Neutrophil (primary cell): ENCODE measurements around the gene MYO5B.

ENCODE experiments used
- H3K27ac ChIP-seq: fragments of 200-600 bp; sonication (generic); 2 replicates; pipeline ENCODE4 v1.5.1; 2016; ENCODE audit warnings: mild to moderate bottlenecking, moderate library complexity
- H3K27me3 ChIP-seq: fragments of 200-600 bp; sonication (generic); 2 replicates; pipeline ENCODE4 v1.6.0; 2016; ENCODE audit warnings: mild to moderate bottlenecking
- H3K36me3 ChIP-seq: fragments of 200-600 bp; sonication (generic); 2 replicates; pipeline ENCODE4 v1.5.1; 2017
- H3K4me1 ChIP-seq, 2 experiments: fragments of 200-600 bp in 1 of 2; sonication (generic) in 1 of 2; 1 replicate in 1 of 2; 2 replicates in 1 of 2; pipeline versions ENCODE4 v1.5.1 to v1.6.1; 2013 to 2016; ENCODE audit warnings: low read depth in 1 of 2, low read length in 1 of 2, mild to moderate bottlenecking in 1 of 2, moderate library complexity in 1 of 2; ENCODE audit not compliant: control insufficient read depth in 1 of 2, insufficient read depth in 1 of 2
- H3K4me3 ChIP-seq, 2 experiments: fragments of 200-600 bp in 1 of 2; sonication (generic) in 1 of 2; 1 replicate in 1 of 2; 2 replicates in 1 of 2; pipeline ENCODE4 v1.5.1; 2013 to 2016; ENCODE audit warnings: low read depth in 1 of 2, low read length in 1 of 2, mild to moderate bottlenecking in 1 of 2, moderate library complexity in 1 of 2
- H3K9me3 ChIP-seq: fragments of 200-600 bp; sonication (generic); 2 replicates; pipeline ENCODE4 v1.5.1; 2016
- TF ChIP-seq, protein P1 (sequence below): fragments of 200-600 bp; sonication (generic); IDR thresholded peaks from 2 replicates; pipeline ENCODE4 v1.5.1; 2016; ENCODE audit warnings: antibody characterized with exemption

The MYO5B gene

DNA sequence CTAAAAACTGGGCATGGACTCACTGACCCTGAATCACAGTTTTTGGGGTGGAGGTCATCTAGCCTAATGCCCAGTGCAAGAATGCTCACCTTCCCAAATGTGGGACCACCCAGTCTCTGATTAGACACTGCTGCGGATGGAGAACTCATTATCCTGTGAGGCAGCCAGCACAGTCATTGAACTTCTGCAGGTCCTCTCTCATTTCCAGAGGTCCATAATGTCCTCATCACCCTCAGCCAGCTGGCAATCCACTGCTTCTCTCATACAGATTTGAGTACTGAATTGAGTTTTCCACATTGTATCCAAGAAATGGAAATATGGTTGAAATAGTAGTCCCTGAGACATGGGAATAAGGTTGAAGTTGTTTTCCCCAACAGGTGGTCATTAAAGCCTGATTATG, 5.0 kb upstream of the MYO5B start:
- Histone ChIP-seq H3K27me3 (peaks cover 100% of the 10 kb centered on the region), H3K4me1 (no peaks in the 10 kb centered on the region), H3K27ac (no peak overlapping the region), H3K36me3 (no peaks in the 10 kb centered on the region), H3K9me3 (no peaks in the 10 kb centered on the region), H3K4me3 (no peak overlapping the region)
- TF ChIP-seq, protein P1, sequence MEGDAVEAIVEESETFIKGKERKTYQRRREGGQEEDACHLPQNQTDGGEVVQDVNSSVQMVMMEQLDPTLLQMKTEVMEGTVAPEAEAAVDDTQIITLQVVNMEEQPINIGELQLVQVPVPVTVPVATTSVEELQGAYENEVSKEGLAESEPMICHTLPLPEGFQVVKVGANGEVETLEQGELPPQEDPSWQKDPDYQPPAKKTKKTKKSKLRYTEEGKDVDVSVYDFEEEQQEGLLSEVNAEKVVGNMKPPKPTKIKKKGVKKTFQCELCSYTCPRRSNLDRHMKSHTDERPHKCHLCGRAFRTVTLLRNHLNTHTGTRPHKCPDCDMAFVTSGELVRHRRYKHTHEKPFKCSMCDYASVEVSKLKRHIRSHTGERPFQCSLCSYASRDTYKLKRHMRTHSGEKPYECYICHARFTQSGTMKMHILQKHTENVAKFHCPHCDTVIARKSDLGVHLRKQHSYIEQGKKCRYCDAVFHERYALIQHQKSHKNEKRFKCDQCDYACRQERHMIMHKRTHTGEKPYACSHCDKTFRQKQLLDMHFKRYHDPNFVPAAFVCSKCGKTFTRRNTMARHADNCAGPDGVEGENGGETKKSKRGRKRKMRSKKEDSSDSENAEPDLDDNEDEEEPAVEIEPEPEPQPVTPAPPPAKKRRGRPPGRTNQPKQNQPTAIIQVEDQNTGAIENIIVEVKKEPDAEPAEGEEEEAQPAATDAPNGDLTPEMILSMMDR = no peak

DNA sequence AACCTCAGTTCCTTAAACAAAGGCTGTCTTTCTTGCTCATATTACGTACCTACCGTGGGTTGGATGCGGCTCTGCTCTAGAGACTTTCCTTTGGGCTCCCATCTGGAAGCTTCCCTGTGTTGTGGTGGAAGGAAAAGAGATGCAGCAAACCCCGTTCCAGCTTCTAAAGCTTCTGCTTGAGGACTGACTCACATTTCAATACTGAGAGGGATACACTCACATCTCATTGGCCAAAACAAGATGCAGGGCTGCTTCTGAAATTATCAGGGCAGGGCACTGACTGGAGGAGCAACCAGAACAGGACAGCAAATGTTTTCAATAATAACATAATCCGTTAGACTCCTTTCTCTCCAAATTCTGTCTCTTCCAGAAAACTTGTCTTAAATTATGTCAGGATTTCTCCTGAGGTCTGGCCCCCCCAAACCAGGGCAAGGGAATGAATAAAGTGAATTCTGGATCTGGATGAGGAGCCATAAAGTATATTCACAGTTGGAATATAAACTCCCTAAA, 4.5 kb upstream of the MYO5B start:
- Histone ChIP-seq H3K27ac (no peak overlapping the region), H3K4me1 (peaks cover 0 to 5% of the 10 kb centered on the region in 2 experiments), H3K36me3 (no peaks in the 10 kb centered on the region), H3K27me3 (peaks cover 100% of the 10 kb centered on the region), H3K9me3 (no peaks in the 10 kb centered on the region), H3K4me3 (no peak overlapping the region)
- TF ChIP-seq, protein P1 = no peak

DNA sequence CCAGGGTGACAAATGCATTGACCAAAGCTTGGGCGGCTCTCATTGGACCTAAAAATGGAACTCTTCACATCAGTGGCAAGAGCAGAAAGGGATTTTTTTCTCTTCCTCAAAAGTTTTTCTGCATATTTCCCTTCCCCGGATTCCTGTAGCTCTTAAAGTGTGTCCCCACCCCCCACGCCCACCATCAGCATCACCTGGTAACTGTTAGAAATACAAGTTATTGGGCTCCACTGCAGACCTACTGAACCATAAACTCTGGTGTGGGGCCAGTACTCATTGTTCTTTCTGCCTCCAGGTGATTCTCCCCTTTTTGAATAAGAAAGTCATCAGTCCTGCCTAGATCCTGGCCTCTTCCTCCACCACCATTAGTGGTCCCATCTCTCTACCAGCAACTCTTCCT, 1.3 kb upstream of the MYO5B start:
- H3K27ac ChIP-seq = no peak overlapping the region
- peaks cover 0 to 6% of the 10 kb centered on the region in 2 experiments for H3K4me1 ChIP-seq
- no peak overlapping the region for H3K4me3 ChIP-seq
- no peaks in the 10 kb centered on the region for H3K9me3 ChIP-seq
- H3K36me3 ChIP-seq = no peaks in the 10 kb centered on the region
- peaks cover 100% of the 10 kb centered on the region for H3K27me3 ChIP-seq
- TF ChIP-seq, protein P1 = no peak

DNA sequence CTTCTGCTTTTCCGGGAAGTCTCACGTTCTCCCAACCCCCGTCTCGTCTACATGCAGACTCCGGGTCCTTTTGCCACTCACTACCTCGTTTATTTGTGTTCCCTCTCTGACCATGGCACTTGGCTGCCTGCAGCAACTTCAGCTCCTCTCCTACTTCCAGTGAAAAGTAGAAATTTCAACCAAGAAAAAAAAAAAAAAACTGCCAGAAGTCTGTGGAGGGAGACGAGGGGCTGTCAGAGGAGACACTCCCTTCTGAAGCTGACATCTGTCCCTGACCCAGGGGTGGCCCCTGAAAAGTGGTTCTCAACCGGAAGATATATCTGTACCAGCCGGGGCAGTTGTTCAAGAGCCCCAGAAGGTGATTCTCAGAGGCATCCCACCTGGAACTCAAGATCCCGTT, 742 bp upstream of the MYO5B start:
- Histone ChIP-seq H3K36me3 (no peaks in the 10 kb centered on the region), H3K4me3 (no peak overlapping the region), H3K27ac (no peak overlapping the region), H3K9me3 (no peaks in the 10 kb centered on the region), H3K27me3 (peaks cover 100% of the 10 kb centered on the region), H3K4me1 (peaks cover 0 to 6% of the 10 kb centered on the region in 2 experiments)
- TF ChIP-seq, protein P1 = no peak

DNA sequence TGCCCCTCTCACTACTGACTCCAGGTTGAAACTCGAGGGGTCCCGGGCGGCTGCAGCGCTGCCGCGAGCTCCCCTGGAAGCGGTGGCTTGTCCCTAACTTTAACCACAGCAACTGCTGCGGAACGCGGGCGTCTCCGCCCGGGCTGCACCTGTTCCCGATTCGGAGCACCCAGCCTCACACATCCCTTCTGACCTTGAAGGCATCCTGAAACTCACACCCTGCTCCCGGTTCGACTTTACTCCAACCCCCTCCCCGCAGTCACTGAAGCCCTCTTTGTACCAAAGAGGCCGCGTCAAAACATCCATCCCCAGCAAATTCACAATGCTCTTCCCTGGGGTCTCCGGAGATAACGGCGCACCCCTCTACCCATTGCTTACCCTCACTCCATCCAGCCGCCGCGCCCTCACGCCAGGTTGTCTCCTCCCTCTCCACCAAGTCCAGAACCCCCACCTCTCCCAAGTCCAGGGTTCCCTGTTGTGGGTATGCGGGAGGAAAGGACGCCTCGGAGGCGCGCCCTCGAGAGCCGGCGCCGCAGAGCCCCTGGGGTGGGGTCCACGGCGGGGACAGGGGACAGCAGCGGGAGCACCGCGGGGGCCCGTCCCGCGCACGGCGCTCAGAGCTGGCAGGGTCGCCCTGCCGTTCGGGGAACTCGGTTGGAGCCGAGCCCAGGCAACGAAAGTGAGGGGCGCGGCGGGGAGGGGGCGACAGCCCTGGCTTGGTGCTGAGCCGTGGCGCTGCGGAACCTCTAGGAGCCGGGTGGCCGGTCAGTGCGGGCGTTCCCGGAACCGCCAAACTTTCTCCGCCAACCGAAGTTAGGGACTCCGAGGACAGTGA, 934 bp downstream of the MYO5B start:
- H3K9me3 ChIP-seq = no peaks in the 10 kb centered on the region
- H3K36me3 ChIP-seq = no peaks in the 10 kb centered on the region
- TF ChIP-seq, protein P1 = no peak
- peak overlapping the region in 1 of 2 experiments; percentile 29 for H3K4me3 ChIP-seq
- H3K27me3 ChIP-seq = peaks cover 100% of the 10 kb centered on the region
- H3K4me1 ChIP-seq = peaks cover 0 to 6% of the 10 kb centered on the region in 2 experiments
- H3K27ac ChIP-seq = no peak overlapping the region
